HUES6 (cell line): ENCODE measurements around the gene TSPAN4.
A peak's percentile ranks its signal among the peaks of the same experiment; 100 is the strongest.

Experiments used
- H3K27ac ChIP-seq: 2 replicates; pipeline ENCODE4 v1.7.0; 2013; ENCODE audit warnings: low read depth, mild to moderate bottlenecking, low read length, inconsistent platforms
- H3K27me3 ChIP-seq: 2 replicates; pipeline ENCODE4 v1.6.1; 2013; ENCODE audit warnings: low read length; ENCODE audit not compliant: control insufficient read depth, insufficient read depth
- H3K36me3 ChIP-seq: 2 replicates; pipeline ENCODE4 v1.6.1; 2013; ENCODE audit warnings: low read length; ENCODE audit not compliant: control insufficient read depth, insufficient read depth
- H3K4me1 ChIP-seq: 2 replicates; pipeline ENCODE4 v1.6.1; 2013; ENCODE audit warnings: low read length; ENCODE audit not compliant: control insufficient read depth, insufficient read depth
- H3K4me3 ChIP-seq: 2 replicates; pipeline ENCODE4 v1.5.1; 2013; ENCODE audit warnings: low read depth, low read length
- H3K9ac ChIP-seq: one replicate; pipeline ENCODE4 v1.6.1; 2013; ENCODE audit warnings: mild to moderate bottlenecking, low read length
- H3K9me3 ChIP-seq: 2 replicates; pipeline ENCODE4 v1.6.1; 2013; ENCODE audit warnings: low read depth, low read length; ENCODE audit not compliant: control insufficient read depth, insufficient read depth

The TSPAN4 gene

DNA sequence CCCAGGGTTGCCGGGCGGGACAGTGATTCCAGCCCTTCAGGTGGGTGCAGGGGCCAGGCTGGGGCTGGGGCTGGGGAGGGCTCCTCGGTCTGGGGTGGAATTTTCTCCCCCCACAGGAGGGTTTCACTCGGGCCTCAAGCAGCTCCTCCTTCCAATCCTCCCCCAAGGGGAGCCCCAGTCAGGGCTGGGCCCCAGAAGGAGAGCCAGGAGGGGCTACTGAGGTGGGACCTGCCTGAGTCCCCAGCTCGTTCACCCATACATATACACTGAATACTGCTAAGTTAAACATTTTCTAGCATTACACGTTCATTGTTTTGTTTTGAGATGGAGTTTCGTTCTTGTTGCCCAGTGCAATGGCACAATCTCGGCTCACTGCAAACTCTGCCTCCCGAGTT is 16.4 kb upstream of the TSPAN4 start:
- Histone ChIP-seq H3K9me3 (no peaks in the 10 kb centered on the region), H3K4me1 (peaks cover 35% of the 10 kb centered on the region), H3K36me3 (peaks cover 16% of the 10 kb centered on the region; the same call in 1 of the 2 replicates), H3K9ac (no peak overlapping the region), H3K4me3 (peak overlapping the region; percentile 51; the same call in 1 of the 2 replicates), H3K27ac (no peak overlapping the region), H3K27me3 (peaks cover 61% of the 10 kb centered on the region)

DNA sequence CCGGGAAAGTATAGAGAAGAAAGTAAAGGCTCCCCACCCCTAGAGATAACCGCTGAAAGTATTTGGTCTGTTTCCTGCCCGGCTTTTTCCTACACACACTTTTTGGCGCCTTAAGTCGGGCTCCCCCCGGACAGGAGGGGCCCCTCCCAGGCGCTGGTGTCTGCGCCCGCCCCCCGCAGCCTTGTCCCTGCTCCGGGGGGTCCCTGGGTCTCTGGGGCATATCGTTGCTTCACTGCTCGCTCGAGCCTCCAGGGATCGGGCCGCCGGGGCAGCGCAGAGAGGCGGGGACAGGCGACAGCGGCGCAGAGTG is 15.9 kb upstream of the TSPAN4 start:
- peaks cover 15% of the 10 kb centered on the region; the same call in 1 of the 2 replicates for H3K36me3 ChIP-seq
- no peak overlapping the region for H3K9ac ChIP-seq
- peaks cover 41% of the 10 kb centered on the region for H3K4me1 ChIP-seq
- H3K27me3 ChIP-seq: peaks cover 67% of the 10 kb centered on the region
- H3K27ac ChIP-seq: no peak overlapping the region
- peak overlapping the region; percentile 51 for H3K4me3 ChIP-seq
- H3K9me3 ChIP-seq: no peaks in the 10 kb centered on the region

DNA sequence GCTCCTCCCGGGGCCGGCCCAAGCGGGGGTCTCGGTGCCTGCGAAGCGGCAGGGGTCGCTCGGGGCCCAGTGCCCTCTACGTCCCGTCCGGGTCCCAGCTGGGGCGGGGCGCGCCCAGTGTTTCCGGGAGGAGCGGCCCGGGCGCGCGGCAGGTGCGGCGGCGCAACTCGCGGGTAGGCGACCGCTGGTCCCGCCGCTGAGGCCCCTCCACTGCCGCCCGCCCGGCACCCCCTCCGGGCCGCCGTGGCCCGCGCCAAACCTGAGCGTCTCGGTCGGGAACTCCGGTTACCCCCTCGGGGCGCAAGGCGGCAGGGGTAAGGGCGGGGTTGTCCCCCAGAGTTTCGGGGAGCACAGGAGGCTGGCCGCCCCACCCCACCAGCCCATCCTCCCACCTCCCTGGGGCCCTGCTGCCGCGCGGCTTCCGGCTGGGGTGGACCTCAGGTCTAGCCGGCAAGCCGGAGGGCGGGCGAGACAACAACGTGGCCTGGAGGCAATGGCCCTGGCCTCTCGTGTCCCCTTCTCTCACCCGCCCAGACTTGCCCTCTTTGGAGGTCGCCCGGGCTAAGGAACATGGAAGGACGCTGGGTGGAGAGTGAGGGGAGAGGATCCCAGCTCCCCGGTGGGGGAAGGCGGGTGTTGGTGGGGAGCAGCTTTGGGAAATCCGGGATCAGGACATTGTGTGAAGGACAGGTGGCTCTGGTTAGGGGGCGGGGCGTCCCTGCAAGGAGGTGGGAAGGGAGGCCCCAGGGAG is 15.3 kb upstream of the TSPAN4 start:
- H3K9ac ChIP-seq: peak overlapping the region; percentile 4
- H3K4me1 ChIP-seq: peaks cover 46% of the 10 kb centered on the region
- H3K9me3 ChIP-seq: no peaks in the 10 kb centered on the region
- H3K36me3 ChIP-seq: peaks cover 10% of the 10 kb centered on the region; the same call in 1 of the 2 replicates
- peak overlapping the region; percentile 51 for H3K4me3 ChIP-seq
- H3K27me3 ChIP-seq: peaks cover 72% of the 10 kb centered on the region
- no peak overlapping the region for H3K27ac ChIP-seq

DNA sequence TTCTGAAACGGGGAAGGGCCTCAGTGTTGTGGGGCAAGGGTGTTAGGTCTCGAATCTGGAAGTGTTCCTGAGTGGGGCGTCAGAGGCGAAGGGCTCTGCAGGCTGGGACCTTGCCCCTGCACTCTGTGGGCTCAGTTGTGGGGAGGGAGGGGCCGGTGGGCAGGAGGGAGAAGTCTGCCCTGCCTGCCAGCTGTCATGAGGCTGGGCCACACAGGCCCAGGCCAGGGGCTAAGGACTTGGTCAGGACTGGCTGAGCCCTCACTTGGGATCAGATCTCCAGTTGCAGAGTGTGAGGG is 14.8 kb upstream of the TSPAN4 start, which contains the start of gene CRACR2B:
CRACR2B (plus strand) TSS at position 23 of the 296 bp plus-strand sequence. CDS start 689 bp downstream, outside the sequence.
- Histone ChIP-seq H3K9ac (peak within 1 kb of the TSS; percentile 4), H3K9me3 (no peaks in the 10 kb centered on the region), H3K27me3 (peaks cover 75% of the 10 kb centered on the region), H3K4me3 (peak within 1 kb of the TSS; percentile 62), H3K4me1 (peaks cover 49% of the 10 kb centered on the region), H3K27ac (no peak within 1 kb of the TSS), H3K36me3 (peaks cover 8% of the 10 kb centered on the region; the same call in 1 of the 2 replicates)

DNA sequence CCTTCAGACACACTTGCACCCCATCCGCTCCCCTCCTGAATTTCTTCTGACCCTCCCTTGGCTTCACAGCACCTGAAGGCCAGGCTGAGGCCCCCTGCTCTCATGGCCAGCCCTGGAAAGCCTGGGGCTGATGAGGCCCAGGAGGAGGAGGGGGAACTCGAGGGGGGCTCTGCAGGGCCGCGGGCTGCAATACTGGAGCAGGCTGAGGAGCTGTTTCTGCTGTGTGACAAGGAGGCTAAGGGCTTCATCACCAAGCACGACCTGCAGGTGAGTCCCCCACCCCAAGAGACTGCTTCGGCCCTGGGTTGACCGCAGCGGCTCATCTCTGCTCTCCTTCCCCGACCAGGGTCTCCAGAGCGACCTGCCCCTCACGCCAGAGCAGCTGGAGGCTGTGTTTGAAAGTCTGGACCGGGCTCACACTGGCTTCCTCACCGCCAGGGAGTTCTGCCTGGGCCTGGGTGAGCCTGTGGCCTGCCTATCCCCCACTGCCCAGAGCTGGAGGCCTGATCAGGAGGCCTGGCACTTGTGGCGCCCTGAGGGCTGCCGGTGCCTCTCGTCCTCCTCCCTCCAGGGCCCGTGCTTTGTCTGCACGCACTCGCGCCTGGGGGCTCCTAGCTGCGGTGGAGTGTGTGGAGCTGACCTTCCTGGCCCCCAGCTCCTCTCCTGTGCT is 14.0 kb upstream of the TSPAN4 start:
- no peak overlapping the region for H3K27ac ChIP-seq
- peak overlapping the region; percentile 62 for H3K4me3 ChIP-seq
- no peak overlapping the region for H3K9ac ChIP-seq
- no peaks in the 10 kb centered on the region for H3K9me3 ChIP-seq
- H3K4me1 ChIP-seq: peaks cover 51% of the 10 kb centered on the region
- peaks cover 75% of the 10 kb centered on the region for H3K27me3 ChIP-seq
- H3K36me3 ChIP-seq: peaks cover 8% of the 10 kb centered on the region; the same call in 1 of the 2 replicates

DNA sequence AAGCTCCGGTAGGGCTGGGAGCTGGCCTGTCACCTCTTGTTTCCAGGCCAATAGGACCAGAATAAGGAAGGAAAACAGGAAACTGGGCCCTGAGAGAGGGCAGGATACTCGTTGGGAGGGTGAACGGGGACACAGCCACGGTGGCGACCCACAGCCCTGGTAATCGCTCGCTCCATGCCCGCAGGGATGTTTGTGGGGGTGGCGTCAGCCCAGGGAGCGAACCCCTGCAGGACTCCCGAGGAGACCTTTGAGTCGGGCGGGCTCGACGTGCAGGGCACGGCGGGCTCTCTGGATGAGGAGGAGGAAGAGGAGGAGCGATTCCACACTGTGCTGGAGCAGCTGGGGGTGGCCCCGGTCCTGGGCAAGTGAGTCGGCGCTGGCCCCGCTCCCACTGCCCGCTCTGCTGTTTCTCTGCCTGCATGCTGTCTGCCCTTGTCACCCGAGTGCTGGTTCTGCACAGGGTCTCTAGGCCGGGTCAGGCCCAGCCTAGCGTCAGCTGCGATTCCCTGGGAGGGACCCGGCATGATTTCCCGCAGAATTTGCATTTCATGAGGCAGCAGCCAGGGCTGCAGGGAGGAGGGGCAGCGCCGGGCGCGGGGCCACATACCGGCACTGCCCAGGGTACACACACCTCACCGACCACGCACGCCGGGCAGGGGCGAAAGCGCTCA is 13.3 kb upstream of the TSPAN4 start:
- H3K9me3 ChIP-seq: no peaks in the 10 kb centered on the region
- H3K27ac ChIP-seq: no peak overlapping the region
- H3K36me3 ChIP-seq: peaks cover 3% of the 10 kb centered on the region; the same call in 1 of the 2 replicates
- H3K4me1 ChIP-seq: peaks cover 58% of the 10 kb centered on the region
- H3K4me3 ChIP-seq: peak overlapping the region; percentile 62
- H3K9ac ChIP-seq: no peak overlapping the region
- peaks cover 75% of the 10 kb centered on the region for H3K27me3 ChIP-seq

DNA sequence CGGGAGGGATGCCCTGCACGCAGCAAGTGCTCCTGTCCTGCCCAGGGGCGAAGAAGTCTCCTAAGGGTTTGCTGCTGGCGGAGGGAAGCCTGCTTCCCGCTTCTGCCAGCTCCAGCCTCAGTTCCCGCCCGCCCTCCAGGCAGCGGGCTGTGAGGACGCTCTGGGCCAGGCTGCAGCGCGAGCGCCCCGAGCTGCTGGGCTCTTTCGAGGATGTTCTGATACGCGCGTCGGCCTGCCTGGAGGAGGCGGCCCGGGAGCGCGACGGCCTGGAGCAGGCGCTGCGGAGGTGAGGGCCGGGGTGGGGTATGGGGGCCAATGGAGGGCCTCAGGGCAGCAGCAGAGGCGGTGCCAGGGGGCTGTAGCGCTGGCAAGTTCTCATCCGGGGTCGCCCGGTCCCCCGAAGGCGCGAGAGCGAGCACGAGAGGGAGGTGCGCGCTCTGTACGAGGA is 12.8 kb upstream of the TSPAN4 start:
- Histone ChIP-seq H3K4me1 (peaks cover 64% of the 10 kb centered on the region), H3K27ac (no peak overlapping the region), H3K4me3 (peak overlapping the region; percentile 62)

DNA sequence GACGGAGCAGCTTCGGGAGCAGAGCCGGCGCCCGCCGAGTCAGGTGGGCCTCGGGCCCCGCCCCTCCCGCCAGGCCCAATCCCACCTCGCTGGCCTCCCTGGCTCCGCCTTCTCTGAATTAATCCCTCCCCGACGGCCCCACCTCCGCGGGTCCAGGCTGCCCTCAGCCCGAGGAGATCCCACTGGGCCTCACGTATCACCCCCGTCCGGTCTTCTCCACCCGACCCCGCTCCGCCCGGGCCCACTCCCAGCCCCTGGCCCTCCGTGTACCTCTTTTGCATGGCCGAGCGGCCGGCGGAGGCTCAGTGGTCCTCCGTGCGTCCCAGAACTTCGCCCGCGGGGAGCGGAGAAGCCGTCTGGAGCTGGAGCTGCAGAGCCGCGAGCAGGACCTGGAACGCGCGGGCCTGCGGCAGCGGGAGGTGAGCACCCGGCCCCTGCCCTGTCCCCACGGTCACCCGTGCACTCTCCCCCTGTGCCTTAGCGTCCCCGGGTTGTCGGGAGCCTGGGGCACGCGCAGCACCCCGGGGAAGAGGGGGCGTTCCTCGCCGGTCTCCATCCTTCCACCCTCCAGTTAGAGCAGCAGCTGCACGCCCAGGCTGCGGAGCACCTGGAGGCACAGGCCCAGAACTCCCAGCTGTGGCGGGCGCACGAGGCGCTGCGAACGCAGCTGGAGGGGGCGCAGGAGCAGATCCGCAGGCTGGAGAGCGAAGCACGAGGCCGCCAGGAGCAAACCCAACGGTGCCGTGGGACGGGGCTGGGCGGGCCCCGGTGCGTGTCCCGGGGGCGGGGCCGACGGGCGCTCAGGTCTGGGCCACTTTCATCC is 12.1 kb upstream of the TSPAN4 start:
- H3K4me3 ChIP-seq: peak overlapping the region; percentile 62
- H3K27me3 ChIP-seq: peaks cover 70% of the 10 kb centered on the region
- H3K9ac ChIP-seq: no peak overlapping the region
- H3K27ac ChIP-seq: no peak overlapping the region
- no peaks in the 10 kb centered on the region for H3K9me3 ChIP-seq
- H3K36me3 ChIP-seq: no peaks in the 10 kb centered on the region
- peaks cover 67% of the 10 kb centered on the region for H3K4me1 ChIP-seq

More for the DNA sequence above, 12.8 kb upstream of the TSPAN4 start:
- H3K27me3 ChIP-seq: peaks cover 75% of the 10 kb centered on the region
- H3K9me3 ChIP-seq: no peaks in the 10 kb centered on the region
- no peaks in the 10 kb centered on the region for H3K36me3 ChIP-seq
- H3K9ac ChIP-seq: no peak overlapping the region

DNA sequence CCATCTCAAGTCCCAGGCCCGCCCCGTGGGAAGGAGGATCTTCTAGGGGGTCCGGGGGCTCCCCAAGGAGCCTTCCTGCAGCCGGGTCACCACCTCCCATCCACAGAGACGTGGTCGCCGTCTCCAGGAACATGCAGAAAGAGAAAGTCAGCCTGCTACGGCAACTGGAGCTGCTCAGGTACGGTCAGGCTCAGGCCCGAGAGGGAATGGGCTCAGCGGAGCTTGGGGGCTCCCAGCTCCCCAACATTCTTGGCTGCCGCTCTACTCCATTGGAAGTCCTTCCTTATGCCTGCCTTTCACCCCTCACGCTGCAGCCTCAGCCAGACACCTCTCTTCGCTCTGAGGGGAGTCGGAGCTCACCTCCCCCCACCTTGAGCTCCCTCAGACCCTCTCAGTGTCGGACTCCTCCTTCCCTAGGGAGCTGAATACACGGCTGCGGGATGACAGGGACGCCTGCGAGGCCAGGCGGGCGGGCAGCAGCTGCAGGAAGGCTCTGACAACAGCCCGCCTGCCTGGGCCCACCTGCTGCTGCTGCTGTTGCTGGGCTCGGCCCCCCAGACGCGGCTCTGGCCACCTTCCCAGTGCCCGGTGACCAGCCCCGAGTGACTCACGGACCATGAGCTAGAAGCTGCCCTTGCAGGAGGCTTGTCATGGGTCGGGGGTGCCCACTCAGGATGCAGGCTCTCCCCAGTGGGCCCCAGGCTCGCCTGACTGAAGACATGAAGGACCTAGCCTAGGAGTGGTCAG is 11.4 kb upstream of the TSPAN4 start:
- no peak overlapping the region for H3K9ac ChIP-seq

DNA sequence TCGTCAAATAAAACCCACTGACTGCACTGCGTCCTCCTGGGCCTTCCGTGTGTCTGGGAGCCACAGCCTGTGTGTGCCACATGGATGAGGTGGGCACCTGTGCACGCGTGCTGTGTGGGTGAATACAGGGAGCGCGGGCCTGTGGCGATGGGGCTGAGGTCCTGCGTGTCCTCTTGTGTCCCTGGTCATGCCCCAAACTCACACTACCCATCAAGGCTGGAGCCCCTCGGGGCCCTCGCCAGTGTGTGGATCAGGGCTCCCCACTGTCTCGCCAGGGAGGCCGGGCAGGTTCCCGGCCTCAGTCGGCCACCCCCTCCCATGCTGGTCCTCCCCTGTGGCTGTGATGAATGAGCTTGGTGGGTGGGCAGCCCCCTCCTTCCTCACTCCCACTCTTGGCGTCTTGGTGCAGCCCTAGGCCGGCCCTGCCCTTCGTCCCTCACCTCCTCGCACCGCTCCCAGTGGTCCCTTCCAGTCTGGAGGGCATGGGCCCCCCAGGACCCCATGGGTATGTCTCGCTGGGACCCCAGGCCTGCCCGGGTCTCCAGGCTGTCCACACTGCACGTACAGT is 10.6 kb upstream of the TSPAN4 start:
- no peak overlapping the region for H3K27ac ChIP-seq
- H3K9me3 ChIP-seq: no peaks in the 10 kb centered on the region
- peaks cover 67% of the 10 kb centered on the region for H3K4me1 ChIP-seq
- peaks cover 55% of the 10 kb centered on the region for H3K27me3 ChIP-seq
- H3K36me3 ChIP-seq: peaks cover 5% of the 10 kb centered on the region
- peak overlapping the region; percentile 75 for H3K4me3 ChIP-seq
- H3K9ac ChIP-seq: peak overlapping the region; percentile 64

More for the DNA sequence above, 11.4 kb upstream of the TSPAN4 start:
- Histone ChIP-seq H3K27ac (no peak overlapping the region), H3K9me3 (no peaks in the 10 kb centered on the region), H3K4me3 (peak overlapping the region; percentile 75), H3K4me1 (peaks cover 67% of the 10 kb centered on the region), H3K27me3 (peaks cover 63% of the 10 kb centered on the region), H3K36me3 (no peaks in the 10 kb centered on the region; the same call in 1 of the 2 replicates)
